ENCODE data around the gene AKNA. TPM values are rescaled to one million over a fixed set of nuclear protein-coding genes. Genes with fewer than 3 reads are reported as not detected.

AKNA gene
- total RNA-seq, 1 experiment from 2014 or later = 3.9 TPM

- no TSS peak for BruUV-seq (replicated peaks)
- H3K27ac Mint-ChIP-seq (ENCODE audit: unreplicated experiment) = no peak overlapping the region
- H3K36me3 Mint-ChIP-seq (ENCODE audit: insufficient read depth, unreplicated experiment) = no peaks in the 10 kb centered on the region
- H3K4me3 Mint-ChIP-seq (ENCODE audit: low read depth, unreplicated experiment) = no peak overlapping the region
- no peaks in the 10 kb centered on the region for H3K9me3 Mint-ChIP-seq (ENCODE audit: low read depth, unreplicated experiment)
- DNase-seq = no peak
- no peaks in the 10 kb centered on the region for H3K27me3 Mint-ChIP-seq (ENCODE audit: unreplicated experiment)
- intact Hi-C loops (cut with micrococcal nuclease; ENCODE audit: unreplicated experiment) = no loop called here
- TF ChIP-seq CTCF (IDR thresholded peaks at IDR 0.05; ENCODE audit: unreplicated experiment) = no peak
- no peaks in the 10 kb centered on the region for H3K4me1 Mint-ChIP-seq (ENCODE audit: low read depth, unreplicated experiment)
- CTCF ChIA-PET = no interaction called here
Measured at GRCh38 chr9:114421147-114421546, 33.4 kb upstream of the AKNA start.

DNA sequence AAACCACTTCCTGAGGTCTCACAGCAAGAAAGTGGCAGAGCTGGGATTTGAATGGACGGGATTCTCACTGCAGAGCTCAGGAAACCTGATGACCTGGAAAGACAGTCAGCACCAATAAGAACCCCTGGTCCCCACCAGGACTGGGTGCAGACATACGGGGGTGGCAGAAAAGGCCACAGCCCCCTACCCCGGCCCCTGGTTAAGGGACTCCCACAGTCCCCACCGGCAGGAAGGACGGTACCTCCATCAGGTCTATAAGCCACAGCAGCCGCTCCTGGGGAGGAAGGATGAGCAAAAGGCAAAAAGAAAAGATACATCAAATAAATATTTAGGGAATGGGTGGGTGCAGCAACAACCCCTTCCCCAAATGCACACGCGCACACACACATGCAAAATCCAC is 32.0 kb upstream of the AKNA start:
- no TSS peak for BruUV-seq (replicated peaks)
- no peak for DNase-seq
- Mint-ChIP-seq H3K36me3 (ENCODE audit: insufficient read depth, unreplicated experiment) (peaks cover 4% of the 10 kb centered on the region), H3K27ac (ENCODE audit: unreplicated experiment) (no peak overlapping the region), H3K4me3 (ENCODE audit: low read depth, unreplicated experiment) (no peak overlapping the region), H3K4me1 (ENCODE audit: low read depth, unreplicated experiment) (no peaks in the 10 kb centered on the region), H3K9me3 (ENCODE audit: low read depth, unreplicated experiment) (no peaks in the 10 kb centered on the region), H3K27me3 (ENCODE audit: unreplicated experiment) (no peaks in the 10 kb centered on the region)
- CTCF ChIA-PET = no interaction called here
- intact Hi-C loops (cut with micrococcal nuclease; ENCODE audit: unreplicated experiment) = no loop called here
- TF ChIP-seq CTCF (IDR thresholded peaks at IDR 0.05; ENCODE audit: unreplicated experiment) = no peak

- H3K4me1 Mint-ChIP-seq (ENCODE audit: low read depth, unreplicated experiment) = no peaks in the 10 kb centered on the region
- no peak for TF ChIP-seq CTCF (IDR thresholded peaks at IDR 0.05; ENCODE audit: unreplicated experiment)
- intact Hi-C loops (cut with micrococcal nuclease; ENCODE audit: unreplicated experiment) = no loop called here
- no peaks in the 10 kb centered on the region for H3K9me3 Mint-ChIP-seq (ENCODE audit: low read depth, unreplicated experiment)
- no peak overlapping the region for H3K4me3 Mint-ChIP-seq (ENCODE audit: low read depth, unreplicated experiment)
- H3K27ac Mint-ChIP-seq (ENCODE audit: unreplicated experiment) = no peak overlapping the region
- H3K27me3 Mint-ChIP-seq (ENCODE audit: unreplicated experiment) = no peaks in the 10 kb centered on the region
- CTCF ChIA-PET = no interaction called here
- BruUV-seq (replicated peaks) = no TSS peak
- no peak for DNase-seq
- H3K36me3 Mint-ChIP-seq (ENCODE audit: insufficient read depth, unreplicated experiment) = peaks cover 4% of the 10 kb centered on the region
Measured at GRCh38 chr9:114418053-114418452, 30.3 kb upstream of the AKNA start.

- no peaks in the 10 kb centered on the region for H3K4me1 Mint-ChIP-seq (ENCODE audit: low read depth, unreplicated experiment)
- CTCF ChIA-PET = interaction anchor here (0.6 kb wide), 1 partner anchor 902 kb away, joined by 3 read pairs; no protein-coding TSS in a partner anchor
- no peak overlapping the region for H3K27ac Mint-ChIP-seq (ENCODE audit: unreplicated experiment)
Measured at GRCh38 chr9:114417511-114417910, 29.7 kb upstream of the AKNA start.

More at GRCh38 chr9:114417511-114417910, 29.7 kb upstream of the AKNA start:
- DNase-seq = no peak
- H3K36me3 Mint-ChIP-seq (ENCODE audit: insufficient read depth, unreplicated experiment) = peaks cover 4% of the 10 kb centered on the region
- intact Hi-C loops (cut with micrococcal nuclease; ENCODE audit: unreplicated experiment) = no loop called here
- no peak for TF ChIP-seq CTCF (IDR thresholded peaks at IDR 0.05; ENCODE audit: unreplicated experiment)
- no peaks in the 10 kb centered on the region for H3K27me3 Mint-ChIP-seq (ENCODE audit: unreplicated experiment)
- BruUV-seq (replicated peaks) = no TSS peak
- no peaks in the 10 kb centered on the region for H3K9me3 Mint-ChIP-seq (ENCODE audit: low read depth, unreplicated experiment)
- H3K4me3 Mint-ChIP-seq (ENCODE audit: low read depth, unreplicated experiment) = no peak overlapping the region

All from Calu3 (cell line).